Kidney glomerular epithelial cell (primary cell): ENCODE data around the gene SPATA2.
A peak's percentile ranks its signal among the peaks of the same experiment; 100 is the strongest.

ENCODE experiments used
- DNase-seq: peaks from one replicate; lab custom pipeline; 2025; lab: John Stamatoyannopoulos, UW

The SPATA2 gene

DNA sequence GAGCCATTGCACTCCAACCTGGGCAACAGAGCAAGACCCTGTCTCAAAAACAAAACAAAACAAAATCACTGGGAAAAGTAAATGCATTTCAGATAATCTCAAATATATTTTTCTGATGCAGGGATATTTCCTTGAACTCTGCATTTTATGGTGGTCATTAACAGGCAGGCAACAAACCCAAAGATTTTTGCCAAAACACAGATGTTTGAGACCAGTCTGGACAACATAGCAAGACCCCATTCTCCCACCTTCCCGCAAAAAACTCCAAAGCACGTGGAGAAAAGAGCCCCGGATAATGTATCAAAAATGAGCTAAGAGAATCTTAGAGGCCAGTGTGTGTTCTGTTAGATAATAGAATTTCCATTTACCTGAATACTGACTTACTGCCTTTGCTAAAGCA lies 58.4 kb downstream of the SPATA2 start:
- no peak for DNase-seq

- no peak for DNase-seq
These were observed 61.0 kb downstream of the SPATA2 start for GRCh38 chr20:49854190-49854875.

GRCh38 chr20:49853640-49854039 lies 61.7 kb downstream of the SPATA2 start:
- DNase-seq: peak; percentile 80
